ENCODE data around the gene PEX5. TPM values are rescaled to one million over a fixed set of nuclear protein-coding genes. Genes with fewer than 3 reads are reported as not detected.
"Not testable (repeated sequence)": the region's sequence is repeated elsewhere in the genome, so short reads cannot be mapped to it uniquely, and the experiment has no call there.

Gene PEX5
- total RNA-seq, 6 donors from 2014 or later = 40.4 to 69.1 (median 49.2) TPM

GRCh38 chr12:7180685-7181084 lies 8.8 kb upstream of the PEX5 start:
- no peak for ATAC-seq (ENCODE audit: low FRiP score in 2 of 2)
- Histone ChIP-seq H3K9me3 (no peaks in the 10 kb centered on the region), H3K4me3 (no peak overlapping the region), H3K27me3 (no peaks in the 10 kb centered on the region), H3K4me1 (no peaks in the 10 kb centered on the region), H3K36me3 (no peaks in the 10 kb centered on the region), H3K27ac (no peak overlapping the region)
- no peak for DNase-seq
- TF ChIP-seq CTCF (IDR thresholded peaks at IDR 0.05) (no peak), EP300 (IDR thresholded peaks at IDR 0.05) (no peak), POLR2AphosphoS5 (IDR thresholded peaks at IDR 0.05) (no peak), POLR2A (IDR thresholded peaks at IDR 0.05) (no peak)
- WGBS, 2 donors = 81 to 83% methylated on average over 1 of the region's 1 CpG

- H3K27ac ChIP-seq; ATAC-seq (ENCODE audit: low FRiP score in 2 of 2); H3K36me3 ChIP-seq; H3K4me3 ChIP-seq; H3K27me3 ChIP-seq; DNase-seq; H3K9me3 ChIP-seq: not testable (repeated sequence)
- 50 to 61% methylated on average over 2 of the region's 2 CpGs for WGBS, 2 donors
- peaks cover 21 to 27% (median 22%) of the 10 kb centered on the region in 4 donors for H3K4me1 ChIP-seq
These were observed 3.4 kb upstream of the PEX5 start for GRCh38 chr12:7186058-7186457.

- DNase-seq (peak; percentile 90 to 91), ATAC-seq (ENCODE audit: low FRiP score in 2 of 2) (peak; percentile 82 to 89)
- Histone ChIP-seq H3K9me3 (no peaks in the 10 kb centered on the region), H3K36me3 (peaks cover 0 to 10% (median 0%) of the 10 kb centered on the region in 4 donors), H3K27ac (peak overlapping the region; percentile 90 to 99 (median 92)), H3K27me3 (no peaks in the 10 kb centered on the region), H3K4me3 (peak overlapping the region; percentile 58 to 97 (median 90)), H3K4me1 (peaks cover 22 to 32% (median 24%) of the 10 kb centered on the region in 4 donors)
- TF ChIP-seq EP300 (IDR thresholded peaks at IDR 0.05) (peak in 2 of 4 donors; percentile 17 to 52), CTCF (IDR thresholded peaks at IDR 0.05) (peak; percentile 43 to 69 (median 60)), POLR2AphosphoS5 (IDR thresholded peaks at IDR 0.05) (peak; percentile 46 to 82), POLR2A (IDR thresholded peaks at IDR 0.05) (peak in 1 of 4 donors; percentile 17)
- 2 to 3% methylated on average over 10 to 21 of the region's 21 CpGs for WGBS, 2 donors
These were observed 706 bp upstream of the PEX5 start for GRCh38 chr12:7188562-7189397.

- no peak for TF ChIP-seq EP300 (IDR thresholded peaks at IDR 0.05)
- no peak for TF ChIP-seq POLR2AphosphoS5 (IDR thresholded peaks at IDR 0.05)
- TF ChIP-seq POLR2A (IDR thresholded peaks at IDR 0.05) = no peak
- TF ChIP-seq CTCF (IDR thresholded peaks at IDR 0.05) = no peak
- DNase-seq = peak; percentile 26 to 80
- Histone ChIP-seq H3K36me3 (peaks cover 0 to 10% (median 0%) of the 10 kb centered on the region in 4 donors), H3K27me3 (no peaks in the 10 kb centered on the region), H3K4me1 (peaks cover 22 to 32% (median 24%) of the 10 kb centered on the region in 4 donors), H3K4me3 (peak overlapping the region; percentile 58 to 97 (median 90)), H3K9me3 (no peaks in the 10 kb centered on the region), H3K27ac (peak overlapping the region; percentile 90 to 99 (median 92))
- WGBS, 2 donors = 26 to 63% methylated on average over 5 to 17 of the region's 17 CpGs
- ATAC-seq (ENCODE audit: low FRiP score in 2 of 2) = peak in 1 of 2 donors; percentile 17
These were observed 976 bp downstream of the PEX5 start for GRCh38 chr12:7190268-7191055.

GRCh38 chr12:7193674-7194073 lies 4.2 kb downstream of the PEX5 start:
- Histone ChIP-seq H3K9me3 (no peaks in the 10 kb centered on the region), H3K4me1 (peaks cover 12 to 25% (median 20%) of the 10 kb centered on the region in 4 donors), H3K4me3 (no peak overlapping the region), H3K27ac (no peak overlapping the region), H3K27me3 (no peaks in the 10 kb centered on the region), H3K36me3 (peaks cover 0 to 13% (median under 1%) of the 10 kb centered on the region in 4 donors)
- DNase-seq (no peak), ATAC-seq (ENCODE audit: low FRiP score in 2 of 2) (no peak)
- 73 to 80% methylated on average over 2 of the region's 2 CpGs for WGBS, 2 donors
- TF ChIP-seq EP300 (IDR thresholded peaks at IDR 0.05) (no peak), POLR2A (IDR thresholded peaks at IDR 0.05) (no peak), POLR2AphosphoS5 (IDR thresholded peaks at IDR 0.05) (no peak), CTCF (IDR thresholded peaks at IDR 0.05) (no peak)

Measured in upper lobe of left lung (tissue), 6 donors.